ENCODE data around the gene CTCF. TPM values are rescaled to one million over a fixed set of nuclear protein-coding genes. Genes with fewer than 3 reads are reported as not detected.

The CTCF gene
- total RNA-seq, 3 donors from 2014 or later (not counting 1 experiment from before 2014, with no cell fraction given), result 61.4 to 76.7 (median 63.6) TPM

- no peaks in the 10 kb centered on the region for H3K9me3 Mint-ChIP-seq
- no peak for DNase-seq
- no peaks in the 10 kb centered on the region for H3K36me3 Mint-ChIP-seq
- whole genome bisulfite sequencing (ENCODE audit: insufficient coverage), result 98% methylated on average over 14 of the region's 16 CpGs
- Histone ChIP-seq H3K27ac (ENCODE audit: low read length) (no peak overlapping the region), H3K4me3 (ENCODE audit: low read length) (no peak overlapping the region), H3K9me3 (ENCODE audit: control insufficient read depth, insufficient read depth, low read length) (no peaks in the 10 kb centered on the region), H3K27me3 (ENCODE audit: control insufficient read depth, insufficient read depth, low read length) (no peaks in the 10 kb centered on the region), H3K4me1 (ENCODE audit: control insufficient read depth, insufficient read depth, low read length) (peaks cover 26% of the 10 kb centered on the region), H3K36me3 (ENCODE audit: control insufficient read depth, insufficient read depth, low read length) (peaks cover 27% of the 10 kb centered on the region)
- no peaks in the 10 kb centered on the region for H3K27me3 Mint-ChIP-seq (ENCODE audit: low read depth in 2 of 2)
- no peak for ATAC-seq
- H3K4me3 Mint-ChIP-seq, result no peak overlapping the region
- TF ChIP-seq, protein P1, sequence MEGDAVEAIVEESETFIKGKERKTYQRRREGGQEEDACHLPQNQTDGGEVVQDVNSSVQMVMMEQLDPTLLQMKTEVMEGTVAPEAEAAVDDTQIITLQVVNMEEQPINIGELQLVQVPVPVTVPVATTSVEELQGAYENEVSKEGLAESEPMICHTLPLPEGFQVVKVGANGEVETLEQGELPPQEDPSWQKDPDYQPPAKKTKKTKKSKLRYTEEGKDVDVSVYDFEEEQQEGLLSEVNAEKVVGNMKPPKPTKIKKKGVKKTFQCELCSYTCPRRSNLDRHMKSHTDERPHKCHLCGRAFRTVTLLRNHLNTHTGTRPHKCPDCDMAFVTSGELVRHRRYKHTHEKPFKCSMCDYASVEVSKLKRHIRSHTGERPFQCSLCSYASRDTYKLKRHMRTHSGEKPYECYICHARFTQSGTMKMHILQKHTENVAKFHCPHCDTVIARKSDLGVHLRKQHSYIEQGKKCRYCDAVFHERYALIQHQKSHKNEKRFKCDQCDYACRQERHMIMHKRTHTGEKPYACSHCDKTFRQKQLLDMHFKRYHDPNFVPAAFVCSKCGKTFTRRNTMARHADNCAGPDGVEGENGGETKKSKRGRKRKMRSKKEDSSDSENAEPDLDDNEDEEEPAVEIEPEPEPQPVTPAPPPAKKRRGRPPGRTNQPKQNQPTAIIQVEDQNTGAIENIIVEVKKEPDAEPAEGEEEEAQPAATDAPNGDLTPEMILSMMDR (IDR thresholded peaks at IDR 0.05), result no peak
- H3K27ac Mint-ChIP-seq, result peak overlapping the region in 1 of 2 donors; percentile 22
- intact Hi-C loops (cut with micrococcal nuclease), result no loop called here
- H3K4me1 Mint-ChIP-seq, result peaks cover 0 to 34% of the 10 kb centered on the region in 2 donors
Observed at GRCh38 chr16:67657017-67657608, 94.8 kb downstream of the CTCF start.

GRCh38 chr16:67657751-67658518 lies 95.6 kb downstream of the CTCF start:
- TF ChIP-seq, protein P1 (IDR thresholded peaks at IDR 0.05), result no peak
- Mint-ChIP-seq H3K9me3 (no peaks in the 10 kb centered on the region), H3K4me1 (peaks cover 0 to 34% of the 10 kb centered on the region in 2 donors), H3K36me3 (no peaks in the 10 kb centered on the region), H3K4me3 (peak overlapping the region; percentile 17), H3K27ac (no peak overlapping the region), H3K27me3 (ENCODE audit: low read depth in 2 of 2) (no peaks in the 10 kb centered on the region)
- whole genome bisulfite sequencing (ENCODE audit: insufficient coverage), result 94% methylated on average over 18 of the region's 18 CpGs
- ATAC-seq (no peak), DNase-seq (no peak)
- intact Hi-C loops (cut with micrococcal nuclease), result no loop called here
- no peak overlapping the region for H3K27ac ChIP-seq (ENCODE audit: low read length)
- H3K4me3 ChIP-seq (ENCODE audit: low read length), result no peak overlapping the region
- peaks cover 26% of the 10 kb centered on the region for H3K4me1 ChIP-seq (ENCODE audit: control insufficient read depth, insufficient read depth, low read length)
- H3K9me3 ChIP-seq (ENCODE audit: control insufficient read depth, insufficient read depth, low read length), result no peaks in the 10 kb centered on the region
- peaks cover 23% of the 10 kb centered on the region for H3K36me3 ChIP-seq (ENCODE audit: control insufficient read depth, insufficient read depth, low read length)
- no peaks in the 10 kb centered on the region for H3K27me3 ChIP-seq (ENCODE audit: control insufficient read depth, insufficient read depth, low read length)

- no peak for ATAC-seq
- Mint-ChIP-seq H3K27ac (peak overlapping the region; percentile 93 to 94), H3K36me3 (no peaks in the 10 kb centered on the region), H3K4me3 (peak overlapping the region; percentile 94), H3K9me3 (no peaks in the 10 kb centered on the region), H3K27me3 (ENCODE audit: low read depth in 2 of 2) (no peaks in the 10 kb centered on the region), H3K4me1 (peaks cover 0 to 35% of the 10 kb centered on the region in 2 donors)
- H3K4me3 ChIP-seq (ENCODE audit: low read length), result peak overlapping the region; percentile 67
- H3K36me3 ChIP-seq (ENCODE audit: control insufficient read depth, insufficient read depth, low read length), result peaks cover 23% of the 10 kb centered on the region
- H3K9me3 ChIP-seq (ENCODE audit: control insufficient read depth, insufficient read depth, low read length), result no peaks in the 10 kb centered on the region
- H3K27me3 ChIP-seq (ENCODE audit: control insufficient read depth, insufficient read depth, low read length), result no peaks in the 10 kb centered on the region
- TF ChIP-seq, protein P1 (IDR thresholded peaks at IDR 0.05), result no peak
- WGBS (ENCODE audit: insufficient coverage), result 33% methylated on average over 19 of the region's 21 CpGs
- H3K4me1 ChIP-seq (ENCODE audit: control insufficient read depth, insufficient read depth, low read length), result peaks cover 26% of the 10 kb centered on the region
- intact Hi-C loops (cut with micrococcal nuclease), result no loop called here
- no peak for DNase-seq
- no peak overlapping the region for H3K27ac ChIP-seq (ENCODE audit: low read length)
Observed at GRCh38 chr16:67658849-67659674, 96.7 kb downstream of the CTCF start.
